ENCODE results near the gene BOC.

BOC gene

DNA sequence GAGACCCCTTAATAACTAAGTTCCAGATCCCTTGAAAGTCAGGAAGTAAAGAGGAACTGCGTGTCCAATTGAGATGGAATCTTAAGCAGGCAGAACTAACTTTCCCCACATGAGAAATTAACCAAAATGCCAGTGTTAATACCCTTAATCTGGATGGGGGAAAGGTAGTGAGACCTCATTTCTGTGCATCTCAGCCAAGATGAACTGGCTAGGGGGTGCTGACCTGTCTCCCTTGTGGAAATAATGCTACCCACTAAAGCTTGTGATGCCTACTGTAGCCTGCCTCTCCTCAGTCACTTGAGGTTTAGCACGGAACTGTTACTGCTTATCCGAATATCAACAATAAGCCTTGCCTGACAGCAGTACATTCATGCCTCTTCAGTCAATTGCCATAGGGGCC is 15.1 kb downstream of the BOC start:
- no peak for DNase-seq

DNA sequence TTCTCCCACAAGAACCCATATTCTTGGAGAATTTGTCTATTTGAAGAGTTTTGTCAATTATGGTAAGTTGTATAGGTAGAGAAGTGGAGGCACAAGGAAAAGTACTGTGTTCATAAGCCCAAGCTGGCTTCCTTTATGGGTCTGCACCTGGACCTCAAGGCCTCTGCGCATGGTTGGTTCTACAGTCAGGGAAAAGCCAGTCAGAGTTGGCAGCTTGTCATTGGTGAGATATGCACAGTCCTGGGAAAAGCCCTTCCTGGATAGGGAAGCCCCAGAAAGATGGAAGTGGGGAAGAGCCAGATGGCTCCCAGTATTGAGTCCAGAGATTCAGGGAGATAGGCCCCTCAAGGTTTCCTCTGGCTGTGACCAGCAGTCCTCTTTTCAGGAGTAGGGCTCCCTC is 15.8 kb downstream of the BOC start:
- DNase-seq: no peak

DNA sequence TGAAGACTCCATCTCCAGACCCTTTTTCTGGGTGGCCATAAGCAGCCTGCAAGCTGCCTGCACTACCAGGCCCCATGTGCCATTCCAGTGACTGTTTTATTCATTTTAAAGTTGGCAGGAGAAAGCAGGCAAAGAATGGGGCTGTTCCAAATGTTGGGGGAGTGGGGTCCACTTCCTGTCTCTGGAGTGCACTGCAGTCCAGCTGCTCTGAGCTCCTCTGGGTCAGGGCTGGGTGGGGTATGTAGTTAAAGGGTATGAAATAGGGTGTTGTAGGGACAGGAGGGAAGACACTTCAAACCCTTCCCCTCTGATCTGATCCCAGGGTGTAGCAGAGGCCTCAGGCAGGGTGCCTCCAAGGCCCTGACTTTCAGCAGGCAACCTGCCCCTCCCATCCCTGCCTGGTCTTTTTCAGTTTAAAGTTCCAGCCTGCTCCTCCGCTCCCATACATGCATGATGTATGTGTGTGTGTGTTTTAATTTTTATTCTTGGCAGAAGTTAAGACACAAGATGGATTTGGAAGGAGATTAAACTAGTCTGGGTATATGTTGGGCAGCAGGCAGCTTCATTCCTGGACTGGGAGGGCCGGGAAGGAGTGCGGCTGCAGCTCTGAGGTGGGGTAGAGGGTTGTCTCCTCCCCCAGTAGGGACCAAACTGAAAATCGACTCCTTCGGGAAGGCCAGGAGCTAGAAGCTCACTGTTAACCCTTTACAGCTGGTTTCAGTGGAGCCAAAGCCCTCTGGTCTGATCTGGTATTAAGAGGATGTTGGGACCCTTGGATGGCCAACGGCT is 17.3 kb downstream of the BOC start:
- DNase-seq: no peak

DNA sequence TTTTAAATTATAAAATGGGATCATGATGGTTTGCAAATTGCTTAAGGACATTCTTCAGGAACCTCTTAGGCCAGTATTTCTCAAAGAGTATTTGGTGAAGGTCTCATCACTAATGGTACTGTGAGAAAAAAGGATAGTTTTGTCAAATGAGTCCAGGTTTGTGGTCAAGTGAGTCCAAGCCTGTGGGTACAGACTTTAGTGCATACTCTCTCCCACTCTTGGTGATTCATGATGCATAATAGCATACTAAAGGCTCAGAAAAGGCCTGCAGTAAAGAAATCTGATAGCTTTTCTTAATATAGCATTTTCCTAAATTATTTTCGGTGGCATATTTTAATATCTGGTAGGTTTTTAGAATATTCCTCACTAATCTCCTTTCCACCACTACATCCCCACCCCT is 20.0 kb downstream of the BOC start:
- no peak for DNase-seq

DNA sequence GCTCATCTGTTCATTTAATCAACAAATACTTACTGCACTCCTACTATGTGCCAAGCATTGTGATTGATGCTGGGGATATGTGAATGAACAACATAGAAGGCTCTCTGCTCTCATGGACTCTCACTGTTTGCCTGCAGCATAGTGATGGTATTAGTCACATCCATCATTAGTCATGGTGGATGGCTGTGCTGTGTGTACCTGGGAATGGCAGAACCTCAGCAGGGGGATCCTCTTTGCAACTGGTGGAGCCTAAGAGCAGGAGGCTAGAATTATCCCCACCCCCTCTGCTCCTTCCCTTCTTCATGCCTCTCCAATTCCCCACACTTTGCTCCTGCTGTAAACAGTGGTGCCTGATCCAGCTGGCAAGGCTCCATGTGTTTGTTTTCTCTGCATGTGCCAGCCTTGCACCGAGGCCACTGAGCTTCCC is 20.5 kb downstream of the BOC start:
- DNase-seq: no peak

DNA sequence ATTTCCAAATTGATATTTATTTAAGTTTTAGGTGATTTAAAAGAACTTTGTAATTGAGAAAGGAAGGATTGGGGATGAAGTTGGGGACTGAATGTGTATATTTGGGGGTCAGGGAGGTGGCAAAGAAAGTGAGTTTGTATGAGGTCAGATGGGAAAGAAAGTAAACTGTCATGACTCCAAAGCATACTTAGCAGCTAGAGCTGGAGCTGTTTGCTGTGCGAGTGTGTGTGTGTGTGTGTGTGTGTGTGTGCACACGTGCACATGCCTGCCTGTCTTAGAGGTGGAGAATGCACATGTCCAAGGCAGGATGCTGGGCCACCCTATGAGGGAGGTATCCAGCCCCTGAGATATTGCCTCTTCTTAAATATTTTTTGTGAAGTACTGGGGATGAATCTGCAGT is 21.0 kb downstream of the BOC start:
- DNase-seq: no peak

DNA sequence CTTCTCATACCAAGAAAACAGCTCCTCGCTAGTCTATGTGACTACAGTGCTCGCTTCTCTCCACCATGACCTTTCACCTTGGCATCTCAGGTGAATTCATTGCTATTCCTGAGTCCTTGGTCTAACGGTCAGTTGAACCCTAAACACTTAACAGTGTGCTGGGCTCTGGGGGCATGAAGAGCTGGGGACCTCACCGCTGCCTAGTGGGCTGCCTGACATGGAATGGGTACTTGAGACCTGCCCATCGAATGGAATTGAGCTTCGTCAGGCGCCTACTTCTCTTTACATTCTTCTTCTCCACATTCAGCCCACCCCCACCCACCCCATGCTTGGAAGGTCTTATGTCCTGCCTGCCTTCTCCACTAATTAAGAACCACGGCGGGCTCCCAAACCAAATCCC is 22.1 kb downstream of the BOC start:
- DNase-seq: no peak

DNA sequence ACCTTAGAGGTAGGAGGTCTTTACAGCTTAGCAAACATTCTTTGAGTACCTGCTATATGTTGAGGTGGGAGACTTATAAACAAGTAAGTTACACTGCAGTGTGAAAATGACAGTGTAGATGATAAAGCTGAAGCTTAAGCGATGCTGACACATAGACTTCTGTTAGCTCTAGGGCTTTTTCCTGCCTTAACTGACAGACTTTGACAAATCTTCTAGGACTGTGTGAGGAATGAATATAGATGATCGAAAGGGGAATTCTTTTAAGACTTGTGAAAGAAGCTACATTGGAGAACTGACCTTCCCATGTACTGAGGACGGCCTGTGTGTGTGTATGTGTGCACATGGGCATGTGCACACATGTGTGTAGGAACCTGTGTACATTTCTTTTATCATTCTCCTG is 22.7 kb downstream of the BOC start:
- DNase-seq: no peak

DNA sequence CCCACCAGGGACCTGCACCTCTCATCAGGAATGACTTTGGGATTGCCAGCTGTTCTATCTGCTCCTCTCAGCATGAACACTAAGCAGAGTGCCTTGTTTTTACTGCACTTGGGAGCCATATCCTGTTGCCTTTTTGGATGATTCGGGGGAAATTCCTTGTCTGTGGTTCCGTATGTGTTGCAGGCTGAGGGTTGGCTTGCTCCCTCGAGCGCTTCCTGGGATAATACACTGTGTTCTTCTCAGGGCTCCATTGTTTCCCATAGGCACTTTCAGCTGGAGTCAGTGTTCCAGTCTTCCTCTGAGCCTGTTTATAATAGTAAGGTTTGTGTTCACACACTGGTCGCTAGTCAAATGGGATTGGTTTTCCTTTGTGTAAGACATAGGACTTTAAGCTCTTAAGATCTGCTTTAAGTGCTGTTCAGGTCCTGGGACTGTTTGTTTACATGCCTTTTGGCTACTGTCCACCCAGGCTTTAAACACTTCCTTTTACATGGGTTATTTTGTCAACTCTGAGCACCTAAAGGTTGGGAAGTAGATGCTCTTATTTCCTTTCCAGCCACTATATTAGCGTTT is 23.4 kb downstream of the BOC start:
- no peak for DNase-seq

DNA sequence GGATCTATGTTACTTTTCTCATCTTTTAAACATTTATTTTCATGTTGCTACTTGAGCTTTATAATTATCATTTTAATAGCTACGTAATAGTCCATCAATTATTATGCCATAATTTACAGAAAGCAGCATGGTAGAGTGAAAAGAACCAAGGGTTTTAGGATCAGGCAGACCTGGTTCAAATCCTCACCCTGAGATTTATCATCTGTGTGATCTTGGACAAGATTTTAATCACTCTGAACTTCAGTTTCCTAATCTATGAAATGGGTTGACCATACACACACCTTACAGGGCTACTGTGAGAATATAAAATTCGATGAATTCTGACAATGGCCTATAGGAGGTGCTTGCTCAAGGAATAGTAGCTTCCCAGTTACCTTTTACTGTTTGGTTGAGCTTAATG is 27.1 kb downstream of the BOC start:
- DNase-seq: no peak

DNA sequence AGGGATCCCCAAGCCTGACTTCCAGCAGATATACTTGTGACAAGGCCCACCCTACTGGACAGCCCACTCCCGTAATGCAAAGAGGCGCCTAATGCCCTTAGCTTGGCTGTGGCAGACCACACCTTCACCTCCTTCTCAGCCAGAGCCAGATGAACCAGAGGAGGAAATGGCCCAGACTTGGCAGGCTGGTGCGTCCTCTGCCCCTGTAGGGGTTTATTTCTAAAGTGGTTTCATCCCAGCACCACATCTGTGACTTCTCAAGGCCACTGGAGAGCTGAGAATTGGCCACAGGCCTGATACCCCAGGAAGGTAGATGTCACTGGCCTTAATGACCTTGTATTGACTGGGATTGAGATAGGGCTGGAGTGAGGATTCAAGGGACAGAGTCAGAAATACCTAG is 29.5 kb downstream of the BOC start:
- no peak for DNase-seq

DNA sequence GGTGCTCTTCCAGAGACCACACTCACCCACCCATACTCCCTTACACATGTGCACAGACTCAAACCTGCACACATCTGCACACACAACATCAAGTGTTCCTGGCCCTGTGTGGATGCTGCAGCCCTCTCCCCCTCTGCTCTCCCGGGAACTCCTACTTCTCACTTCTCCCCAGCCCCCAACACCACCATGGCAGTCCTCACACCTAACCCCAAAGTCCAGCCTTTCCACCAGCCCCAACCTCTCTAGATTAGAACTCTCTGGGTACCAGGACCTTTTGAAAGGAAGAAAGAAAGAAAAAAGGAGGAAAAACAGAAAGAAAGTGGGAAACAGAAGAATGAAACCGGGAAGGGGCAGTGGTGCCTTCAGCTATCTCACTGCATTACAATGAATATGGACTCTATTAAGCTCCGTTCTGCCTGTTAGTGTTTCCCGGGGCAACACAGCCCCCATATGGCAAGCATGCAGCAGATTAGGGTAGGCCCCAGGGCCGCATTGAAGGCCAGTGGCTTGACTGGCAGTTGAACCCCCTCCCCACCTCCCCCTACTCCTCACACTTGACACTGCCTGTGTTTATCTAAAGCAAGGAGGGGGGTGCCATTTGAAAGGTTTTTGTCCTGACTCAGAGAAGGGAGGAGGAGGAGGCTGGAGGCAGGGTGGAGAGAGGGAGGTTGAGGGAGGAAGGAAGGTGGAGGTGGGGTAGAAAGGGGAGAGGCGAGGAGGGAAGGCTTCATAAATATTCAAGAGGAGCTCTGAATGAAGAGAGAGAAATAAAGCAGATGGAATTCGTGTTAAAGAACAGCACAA is 30.1 kb downstream of the BOC start:
- no peak for DNase-seq

DNA sequence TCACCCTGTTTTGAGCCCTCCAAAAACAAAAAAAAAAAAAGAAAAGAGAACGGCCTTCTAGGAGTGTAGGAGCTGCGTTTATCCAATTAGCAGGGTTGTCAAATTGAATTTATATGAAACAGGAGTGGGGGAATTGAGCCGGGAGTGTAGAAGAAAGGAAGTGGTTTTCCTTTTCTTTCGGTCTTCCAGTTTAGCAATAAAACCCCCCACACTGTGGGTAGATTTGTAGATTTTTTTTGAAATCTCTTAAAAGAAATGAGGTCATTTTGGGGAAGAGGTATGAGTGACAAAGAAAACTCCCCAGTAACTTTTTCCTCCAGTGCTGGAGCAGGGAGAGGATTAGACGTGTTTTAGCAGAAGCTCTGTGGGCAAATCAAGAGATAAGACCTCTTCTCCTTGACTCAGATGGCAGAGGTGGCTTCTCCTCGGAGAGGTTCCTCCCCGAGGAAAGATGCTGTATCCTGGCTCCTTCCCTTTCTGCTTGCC is 30.8 kb downstream of the BOC start:
- DNase-seq: peak; percentile 94

DNA sequence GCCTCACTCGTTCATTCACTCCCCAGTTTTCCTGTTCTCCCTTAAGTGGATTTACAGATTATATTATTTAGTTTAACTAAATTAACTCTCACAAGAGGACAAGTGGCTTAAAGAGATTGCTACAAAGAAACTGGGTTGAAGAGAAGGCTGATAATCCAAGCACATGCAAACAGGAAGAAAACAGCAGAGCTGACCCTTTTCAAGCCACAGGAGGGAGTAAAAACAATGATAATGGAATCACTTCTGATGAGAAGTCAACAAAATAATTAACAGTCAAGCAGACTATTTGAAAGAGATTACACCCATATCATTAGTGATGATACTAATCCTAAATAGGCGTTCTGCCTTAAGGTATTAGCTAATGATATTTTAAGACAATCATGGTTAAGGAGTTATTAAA is 31.7 kb downstream of the BOC start:
- DNase-seq: no peak

DNA sequence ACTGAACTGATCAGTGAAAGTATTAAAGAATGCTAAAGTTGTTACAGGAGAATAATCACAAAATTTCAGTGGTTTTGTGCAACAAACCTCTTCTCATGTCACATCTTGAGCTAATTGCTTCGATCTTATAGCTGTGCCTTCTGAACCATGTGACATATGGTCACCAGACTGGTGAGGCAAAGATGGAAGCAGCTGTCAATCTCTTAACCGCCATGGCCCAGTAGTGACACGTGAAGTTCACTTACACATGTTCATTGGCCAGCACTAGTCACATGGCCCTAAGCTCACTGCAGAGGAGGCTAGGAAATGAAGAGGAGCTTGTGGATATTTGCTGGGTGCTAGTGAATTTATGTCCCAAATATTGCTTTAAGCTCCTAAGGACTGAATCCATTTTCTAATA is 32.5 kb downstream of the BOC start:
- DNase-seq: no peak

DNA sequence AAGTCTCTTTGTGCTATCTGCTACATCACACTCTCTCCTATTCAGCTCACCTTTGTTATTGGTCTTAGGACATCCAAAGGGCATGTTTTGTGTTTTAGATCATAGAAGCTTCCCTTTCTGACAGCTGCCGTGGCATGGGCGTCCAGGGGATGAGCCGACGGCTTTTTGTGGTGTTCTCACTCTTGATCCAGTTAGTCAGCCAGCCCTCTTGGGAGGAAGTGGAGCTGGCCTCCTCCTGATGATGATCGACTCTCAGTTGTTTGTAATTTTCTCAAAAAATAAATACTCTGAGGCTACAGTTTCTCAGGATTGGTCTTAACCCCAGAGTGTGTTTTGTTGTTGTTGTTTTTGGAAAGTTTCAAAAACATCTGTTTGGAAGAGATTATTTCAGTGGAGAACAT is 34.4 kb downstream of the BOC start:
- DNase-seq: peak; percentile 74

DNA sequence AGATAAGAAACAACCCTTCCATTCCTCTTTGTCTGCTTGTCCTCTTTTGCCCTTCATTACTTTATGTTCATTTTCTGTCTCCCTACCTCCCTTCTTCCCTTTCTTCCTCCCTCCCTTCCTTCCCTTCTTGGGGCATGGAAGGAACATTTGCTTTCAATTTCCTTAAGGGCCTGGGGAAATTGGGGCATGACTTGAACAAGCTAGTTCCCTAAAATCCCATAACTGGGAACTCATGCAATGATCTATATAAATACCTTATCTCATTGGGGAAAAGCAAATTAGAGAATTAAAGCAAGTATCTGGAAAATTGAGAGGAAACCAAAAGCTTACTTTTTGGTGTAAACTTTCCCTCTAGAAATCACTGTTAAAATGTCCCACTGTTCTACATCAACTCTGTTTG is 35.7 kb downstream of the BOC start:
- DNase-seq: no peak

DNA sequence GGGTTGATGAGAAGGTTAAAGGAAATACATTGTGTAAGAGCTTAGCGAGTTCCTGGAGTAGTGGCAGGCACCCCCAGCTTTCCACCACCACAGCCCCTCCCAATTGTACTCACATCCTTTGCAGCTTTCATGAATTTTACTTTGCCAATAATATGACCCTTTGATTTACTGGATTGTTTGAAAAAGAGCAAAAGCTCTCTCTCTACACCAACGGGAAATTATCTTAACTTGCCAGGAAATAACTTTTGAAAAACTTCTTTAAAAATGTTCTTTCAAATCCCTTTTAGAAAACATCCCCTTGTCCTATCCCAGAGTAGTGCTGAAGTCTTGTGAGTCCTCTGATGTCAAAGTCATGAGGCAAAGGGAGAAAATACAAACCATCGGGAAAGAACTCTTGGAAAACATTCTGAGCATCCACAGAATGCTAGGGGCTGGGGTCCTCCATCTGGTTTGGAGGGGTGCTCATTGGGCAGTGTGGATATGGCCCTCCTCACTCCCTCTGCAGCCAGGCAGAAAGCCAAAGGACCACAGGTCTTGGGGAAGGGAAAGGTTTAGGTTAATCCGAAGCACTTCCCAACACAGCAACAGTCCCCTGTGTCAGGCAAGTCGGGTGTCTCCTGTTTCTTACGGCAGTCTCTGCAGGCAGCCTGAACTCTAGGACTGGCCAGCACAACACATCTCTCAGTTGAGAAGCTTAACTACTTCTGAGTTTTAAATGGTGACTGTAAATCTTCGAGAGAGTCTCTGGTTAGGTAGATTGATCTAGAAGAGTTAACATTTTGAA is 36.5 kb downstream of the BOC start:
- DNase-seq: peak; percentile 8

DNA sequence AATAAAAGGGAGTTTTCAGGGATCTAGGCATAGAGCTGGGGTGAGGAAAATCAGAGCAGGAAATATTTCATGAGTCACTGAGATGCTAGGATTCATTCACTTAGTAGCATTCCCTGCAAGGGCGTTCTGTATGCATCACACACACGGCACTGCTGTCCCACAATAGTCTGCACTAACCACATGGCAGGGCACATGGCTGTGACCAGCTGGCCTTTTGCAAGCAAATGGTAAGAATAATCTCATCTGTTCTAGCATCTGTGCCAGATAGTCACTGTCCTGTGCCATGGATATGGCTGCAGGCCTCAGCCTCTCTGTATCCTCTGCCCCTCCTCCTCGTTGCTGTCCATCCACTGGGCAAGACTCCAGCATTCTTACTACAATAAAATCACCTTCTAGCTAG is 37.8 kb downstream of the BOC start:
- no peak for DNase-seq

DNA sequence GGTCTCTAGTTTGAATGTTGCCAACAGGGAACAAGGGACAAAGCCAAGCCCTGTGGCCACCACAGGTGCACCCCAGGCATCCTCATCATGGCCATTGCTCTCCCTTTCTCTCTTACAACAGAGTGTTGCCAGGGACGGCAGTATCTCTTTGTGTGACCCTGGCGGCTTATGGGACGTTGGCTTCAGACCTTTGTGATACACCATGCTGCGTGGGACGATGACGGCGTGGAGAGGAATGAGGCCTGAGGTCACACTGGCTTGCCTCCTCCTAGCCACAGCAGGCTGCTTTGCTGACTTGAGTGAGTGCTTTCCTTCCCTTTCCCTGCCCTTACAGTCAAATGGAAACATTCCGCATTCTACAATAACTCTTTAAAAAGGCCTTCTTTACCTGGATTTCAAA is 38.2 kb downstream of the BOC start:
- DNase-seq: no peak

DNA sequence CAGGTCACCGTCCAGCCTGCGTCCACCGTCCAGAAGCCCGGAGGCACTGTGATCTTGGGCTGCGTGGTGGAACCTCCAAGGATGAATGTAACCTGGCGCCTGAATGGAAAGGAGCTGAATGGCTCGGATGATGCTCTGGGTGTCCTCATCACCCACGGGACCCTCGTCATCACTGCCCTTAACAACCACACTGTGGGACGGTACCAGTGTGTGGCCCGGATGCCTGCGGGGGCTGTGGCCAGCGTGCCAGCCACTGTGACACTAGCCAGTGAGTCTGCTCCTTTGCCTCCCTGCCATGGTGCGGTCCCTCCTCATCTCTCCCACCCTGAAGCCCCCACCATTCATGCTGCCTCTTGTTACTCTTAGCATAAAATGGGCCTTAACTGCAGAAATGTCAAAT is 39.2 kb downstream of the BOC start:
- DNase-seq: no peak

DNA sequence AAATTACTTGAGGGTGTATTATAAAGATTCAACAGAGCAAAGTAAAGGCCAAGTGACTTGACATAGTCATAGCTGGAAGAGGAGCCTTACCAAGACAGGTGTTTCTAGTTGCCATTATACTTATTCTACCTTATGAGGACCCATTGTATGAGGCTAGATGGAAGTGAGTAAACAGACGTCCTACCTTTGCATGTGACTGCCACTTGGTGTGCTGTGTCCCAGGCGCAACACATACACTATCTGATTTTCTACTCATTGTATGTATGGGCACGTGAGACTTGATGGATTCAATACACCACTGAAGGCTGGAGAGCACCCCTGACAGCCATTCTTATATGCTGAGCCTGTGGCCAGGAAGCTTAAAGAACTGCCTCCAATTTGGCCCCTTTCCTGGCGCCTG is 40.5 kb downstream of the BOC start:
- no peak for DNase-seq

DNA sequence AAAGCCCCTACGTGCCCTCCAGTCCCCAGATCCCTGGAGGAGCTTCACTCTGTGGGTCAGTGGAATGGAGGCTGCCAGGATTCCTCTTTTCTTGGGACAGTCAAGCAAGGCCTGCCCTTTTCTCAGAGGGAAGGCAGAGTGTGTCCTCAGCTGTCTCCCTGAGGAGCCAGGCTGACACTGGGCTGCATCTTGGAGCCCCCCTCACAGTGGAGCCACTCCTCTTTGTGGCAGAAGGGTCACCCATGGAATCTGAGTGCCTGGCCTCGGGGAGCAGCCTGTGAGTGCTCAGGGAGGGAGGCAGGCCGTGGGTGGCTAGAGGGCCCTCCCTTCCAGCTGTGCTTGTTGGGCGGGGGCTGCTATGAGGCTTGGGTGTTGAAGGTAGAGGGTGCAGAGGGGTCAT is 41.2 kb downstream of the BOC start:
- DNase-seq: no peak
